GM12892 (cell line): Measurements from ENCODE around the gene NAA80.

Experiments used
- POLR2A ChIP-seq: IDR thresholded peaks from 2 replicates; pipeline ENCODE4 v1.6.1; 2011; ENCODE audit warnings: low read depth, low read length, control low read depth
- POLR2AphosphoS5 ChIP-seq: IDR thresholded peaks from 2 replicates; pipeline ENCODE4 v1.6.1; 2011; ENCODE audit warnings: low read depth, low read length, control low read depth
- TAF1 ChIP-seq: IDR thresholded peaks from 2 replicates; pipeline ENCODE4 v1.6.1; 2011; ENCODE audit warnings: low read depth, mild to moderate bottlenecking, control low read depth, low read length, borderline replicate concordance

- TF ChIP-seq POLR2A, result no peak
- no peak for TF ChIP-seq TAF1
- no peak for TF ChIP-seq POLR2AphosphoS5
Measured at GRCh38 chr3:50302095-50303012, 3.1 kb upstream of the NAA80 start.
